ENCODE data around the gene FBXO30.

FBXO30 gene

DNA sequence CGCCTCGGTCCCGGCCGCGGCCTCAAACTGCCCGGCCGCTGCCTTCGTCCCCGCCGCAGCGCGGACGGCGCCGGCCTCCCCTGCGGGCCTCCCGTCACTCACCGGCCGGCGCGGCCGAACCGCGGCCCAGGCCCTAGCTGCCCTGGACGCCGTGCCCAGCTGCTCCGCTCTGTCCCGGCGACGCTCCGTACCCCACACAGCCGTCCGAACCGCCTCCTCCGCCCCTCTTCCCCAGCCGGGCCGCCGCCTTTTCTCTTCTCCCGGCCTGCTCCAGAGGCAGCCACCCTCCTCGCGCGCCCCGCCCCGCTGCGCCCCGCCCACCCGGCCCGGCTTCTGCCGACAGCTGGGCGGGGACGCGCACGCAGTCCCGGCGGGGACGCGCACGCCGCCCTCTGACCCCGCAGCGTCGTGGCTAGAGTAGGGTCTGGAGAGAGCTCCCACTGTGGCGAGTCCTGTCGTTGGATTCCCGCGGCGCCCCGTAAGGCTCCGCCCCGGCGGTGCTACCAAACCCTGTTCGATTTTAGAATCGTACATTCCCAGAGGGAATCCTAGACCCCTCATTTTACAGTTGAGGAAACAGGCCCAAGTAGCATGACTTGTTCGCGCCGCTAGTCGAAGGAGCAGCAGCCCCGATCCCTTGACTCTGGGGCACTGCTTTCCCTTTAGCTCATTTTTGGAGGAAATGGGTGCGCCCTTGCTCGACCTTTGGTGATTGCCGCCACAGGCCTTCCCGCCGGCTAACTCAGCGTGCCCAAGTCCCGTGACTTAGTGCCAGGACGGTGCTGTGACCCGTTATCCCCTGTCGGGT, at the start of gene FBXO30:
Gene FBXO30, minus strand, starts transcription at position 295 of the 808 bp plus-strand sequence. CDS start 8,390 bp downstream, outside the sequence.
- DNase-seq (ENCODE audit: low read depth): no peak

- DNase-seq (ENCODE audit: low read depth): no peak
Observed at GRCh38 chr6:145863988-145864616, 49.5 kb upstream of the FBXO30 start.

- DNase-seq (ENCODE audit: low read depth): no peak
Observed at GRCh38 chr6:145863366-145863765, 48.8 kb upstream of the FBXO30 start.

DNA sequence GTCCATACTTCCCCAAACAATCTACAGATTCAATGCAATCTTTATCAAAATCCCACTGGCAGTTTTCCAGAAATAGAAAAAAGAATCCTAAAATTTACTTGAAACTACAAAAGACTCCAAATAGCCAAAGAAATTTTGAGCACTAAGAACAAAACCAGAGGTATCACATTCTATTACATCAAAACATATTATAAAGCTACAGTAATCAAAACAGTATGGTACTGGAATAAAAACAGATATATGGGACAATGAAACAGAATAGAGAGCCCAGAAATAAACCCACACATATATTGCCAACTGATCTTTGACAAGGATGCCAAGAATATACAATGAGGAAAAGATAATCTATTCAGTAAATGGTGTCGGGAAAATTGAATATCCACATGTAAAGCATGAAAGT, 46.0 kb upstream of the FBXO30 start:
- no peak for DNase-seq (ENCODE audit: low read depth)

DNA sequence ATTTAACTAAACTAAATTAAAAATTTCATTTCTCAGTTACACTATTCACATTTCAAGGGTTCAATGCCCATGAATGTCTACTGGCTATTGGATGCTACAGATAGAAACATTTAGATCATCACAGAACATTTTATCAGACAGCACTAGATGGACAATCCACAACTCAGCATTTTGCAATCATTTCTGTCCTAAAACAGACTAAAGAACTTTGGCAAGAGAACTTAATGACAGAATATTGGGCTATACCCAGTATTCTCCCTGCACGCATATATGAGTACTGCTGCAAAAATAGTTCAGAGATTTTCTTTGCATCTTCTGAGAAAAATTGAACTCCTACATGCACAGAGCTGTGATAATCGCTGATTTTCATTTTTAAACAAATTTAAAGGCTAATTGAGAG, 36.1 kb upstream of the FBXO30 start:
- DNase-seq (ENCODE audit: low read depth): no peak

DNA sequence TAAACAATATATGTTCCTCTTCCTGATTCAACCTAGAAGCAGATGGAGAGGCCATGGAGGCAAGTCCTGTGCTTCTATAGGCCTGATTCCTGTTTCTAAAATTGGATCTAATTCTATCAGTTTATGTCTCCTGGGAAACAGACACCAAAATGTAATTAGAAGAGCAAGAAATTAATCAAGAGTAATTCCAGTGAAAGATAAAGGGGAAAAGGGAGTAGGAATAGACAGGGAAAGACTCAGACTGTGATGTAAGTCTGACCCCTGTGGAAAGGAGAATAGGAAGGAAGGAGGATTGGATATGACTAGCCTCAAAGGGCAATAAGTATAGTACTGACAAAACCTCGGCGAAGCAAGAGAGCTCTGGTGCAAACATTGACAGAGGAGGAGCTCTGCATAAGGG, 33.9 kb upstream of the FBXO30 start:
- no peak for DNase-seq (ENCODE audit: low read depth)

- no peak for DNase-seq (ENCODE audit: low read depth)
Observed at GRCh38 chr6:145845557-145845956, 31.0 kb upstream of the FBXO30 start.

DNA sequence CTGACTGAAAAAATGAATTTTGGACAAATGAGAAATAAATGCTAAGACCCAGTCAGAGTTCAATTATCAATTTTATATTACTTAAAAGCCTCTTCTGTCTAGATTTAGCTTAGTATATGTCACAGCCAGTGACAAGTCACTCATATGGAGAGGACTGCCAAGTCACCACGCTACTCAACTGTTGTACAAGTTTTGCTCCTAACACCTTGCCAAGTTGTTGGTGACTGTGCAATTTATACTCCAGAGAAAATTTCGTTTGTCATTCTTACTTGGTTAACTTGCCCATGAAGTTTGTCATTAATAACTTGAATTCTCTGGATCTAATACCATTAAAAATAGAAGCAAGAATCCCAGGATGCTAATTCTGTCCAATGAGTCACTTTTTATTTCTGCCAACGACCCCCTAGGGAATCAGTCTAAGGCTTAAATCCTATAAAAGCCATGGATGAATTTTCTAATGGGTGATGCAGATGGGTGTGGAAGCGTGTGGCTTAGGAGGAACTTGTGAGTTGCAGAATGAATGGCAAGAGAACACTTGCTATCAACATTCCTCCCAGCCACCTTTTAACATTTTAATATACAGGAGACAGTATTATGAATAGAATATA, 30.4 kb upstream of the FBXO30 start:
- no peak for DNase-seq (ENCODE audit: low read depth)

DNA sequence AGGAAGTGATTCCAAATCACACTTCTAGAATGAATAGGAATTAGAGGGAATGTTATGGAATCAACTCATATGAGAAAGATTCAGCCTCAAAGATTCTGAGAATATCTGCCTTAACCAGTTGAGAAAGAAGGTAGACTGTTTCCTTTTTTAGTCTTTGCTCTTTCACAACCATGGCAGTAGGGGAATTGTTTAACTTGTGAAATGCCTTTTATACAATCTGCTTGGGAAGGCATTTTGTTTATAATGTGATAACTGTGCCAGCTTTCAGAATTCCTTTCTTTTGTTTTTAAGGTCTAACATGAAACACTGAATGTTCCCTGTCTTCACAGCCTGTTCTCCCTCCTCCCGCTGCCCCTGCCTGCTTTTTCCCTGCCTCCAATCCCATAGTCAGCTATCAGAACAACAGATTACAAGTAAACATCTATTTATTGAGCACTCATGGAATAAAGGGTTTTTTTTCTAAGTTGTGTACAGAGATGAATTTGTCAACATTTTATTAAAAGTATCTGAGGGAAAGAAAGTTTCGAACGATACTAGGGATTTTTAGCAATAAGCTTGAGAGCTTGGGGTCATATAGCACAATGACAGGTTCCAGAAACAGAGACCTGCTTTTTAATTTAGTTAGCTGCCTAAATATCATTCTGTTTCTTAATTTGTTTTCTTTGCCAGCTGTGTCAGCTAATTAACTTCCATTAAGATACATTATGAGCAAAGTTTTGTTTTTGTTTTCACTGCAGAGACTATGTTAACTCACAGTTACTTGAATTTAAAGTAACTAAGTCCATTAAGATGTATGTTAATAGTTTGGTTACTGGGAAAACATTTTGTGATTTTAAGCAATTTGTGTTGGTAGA, 28.3 kb upstream of the FBXO30 start:
- no peak for DNase-seq (ENCODE audit: low read depth)

- no peak for DNase-seq (ENCODE audit: low read depth)
Observed at GRCh38 chr6:145841668-145842067, 27.1 kb upstream of the FBXO30 start.

DNA sequence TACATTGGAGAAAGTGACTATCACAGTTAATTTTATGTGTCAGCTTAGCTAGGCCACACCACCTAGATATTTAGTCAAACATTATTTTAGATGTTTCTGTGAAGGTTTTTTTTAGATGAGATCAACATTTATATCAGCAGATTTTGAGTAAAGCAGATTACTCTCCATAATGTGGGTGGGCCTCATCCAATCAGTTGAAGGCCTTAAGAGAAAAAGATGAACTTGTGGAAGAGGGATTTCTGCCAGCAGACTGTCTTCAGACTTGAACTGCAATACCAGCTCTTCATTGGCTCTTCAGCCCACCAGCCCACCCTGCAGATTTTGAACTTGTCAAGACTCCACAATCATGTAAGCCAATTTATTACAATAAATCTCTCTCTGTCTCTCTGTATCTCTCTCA, 25.1 kb upstream of the FBXO30 start:
- DNase-seq (ENCODE audit: low read depth): no peak

GRCh38 chr6:145838305-145838704, 23.7 kb upstream of the FBXO30 start:
- no peak for DNase-seq (ENCODE audit: low read depth)

- no peak for DNase-seq (ENCODE audit: low read depth)
Observed at GRCh38 chr6:145836772-145837171, 22.2 kb upstream of the FBXO30 start.

GRCh38 chr6:145836170-145836569, 21.6 kb upstream of the FBXO30 start:
- no peak for DNase-seq (ENCODE audit: low read depth)

DNA sequence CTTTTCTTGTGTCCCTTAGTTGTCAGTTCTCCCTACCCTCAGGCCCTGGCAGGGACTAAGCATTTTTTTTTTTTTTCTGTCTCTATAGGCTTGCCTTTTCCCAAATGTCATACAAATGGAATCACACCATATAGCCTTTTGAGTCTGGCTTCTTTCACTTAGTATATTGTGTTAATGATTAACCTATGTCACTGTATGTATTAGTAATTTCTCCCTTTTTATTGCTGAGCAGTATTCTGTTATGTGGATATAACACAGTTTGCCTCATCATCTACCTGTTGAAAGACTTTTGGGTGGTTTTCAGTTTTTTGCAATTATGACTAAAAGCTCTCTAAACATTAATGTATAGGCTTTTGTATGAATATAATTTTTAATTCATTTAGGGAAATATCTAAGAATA, 16.0 kb upstream of the FBXO30 start:
- DNase-seq (ENCODE audit: low read depth): no peak

DNA sequence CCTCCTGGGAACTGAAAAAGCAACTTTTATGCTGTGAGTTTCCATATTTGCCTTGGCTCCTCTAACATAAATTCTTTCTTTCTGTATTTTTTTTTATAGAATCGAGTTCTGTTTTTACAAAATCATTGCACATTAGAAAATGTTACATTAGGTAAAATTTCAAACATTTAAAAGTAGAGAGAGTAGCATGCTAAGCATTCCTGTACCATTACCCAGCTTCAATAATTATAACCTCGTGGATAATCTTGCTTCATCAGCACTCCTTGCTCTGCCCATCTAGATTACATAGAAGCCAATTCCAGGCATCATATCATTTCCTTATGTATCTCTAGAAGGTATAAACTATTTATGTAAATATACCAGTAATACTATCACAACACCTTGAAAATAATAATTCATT, 15.4 kb upstream of the FBXO30 start:
- no peak for DNase-seq (ENCODE audit: low read depth)

- no peak for DNase-seq (ENCODE audit: low read depth)
Observed at GRCh38 chr6:145829102-145829501, 14.5 kb upstream of the FBXO30 start.

DNA sequence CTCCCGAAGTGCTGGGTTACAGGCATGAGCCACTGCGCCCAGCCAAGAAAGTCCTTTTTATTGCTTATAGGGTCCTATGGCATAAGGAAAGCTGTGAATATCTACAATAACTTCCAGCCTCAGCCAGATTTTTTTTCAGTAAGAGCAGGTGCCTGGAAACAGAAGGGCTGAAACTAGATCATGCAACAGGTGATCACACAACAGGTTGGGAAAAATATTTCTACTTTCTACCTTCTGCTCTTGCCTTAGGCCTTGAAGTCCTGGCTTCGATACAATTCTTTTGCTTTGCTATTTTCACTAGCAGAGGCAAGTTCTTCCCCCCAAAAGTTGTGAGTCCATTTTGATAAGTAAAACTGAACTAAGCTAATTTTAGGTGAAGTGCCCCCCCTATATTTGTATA, 9.7 kb upstream of the FBXO30 start:
- DNase-seq (ENCODE audit: low read depth): no peak

DNA sequence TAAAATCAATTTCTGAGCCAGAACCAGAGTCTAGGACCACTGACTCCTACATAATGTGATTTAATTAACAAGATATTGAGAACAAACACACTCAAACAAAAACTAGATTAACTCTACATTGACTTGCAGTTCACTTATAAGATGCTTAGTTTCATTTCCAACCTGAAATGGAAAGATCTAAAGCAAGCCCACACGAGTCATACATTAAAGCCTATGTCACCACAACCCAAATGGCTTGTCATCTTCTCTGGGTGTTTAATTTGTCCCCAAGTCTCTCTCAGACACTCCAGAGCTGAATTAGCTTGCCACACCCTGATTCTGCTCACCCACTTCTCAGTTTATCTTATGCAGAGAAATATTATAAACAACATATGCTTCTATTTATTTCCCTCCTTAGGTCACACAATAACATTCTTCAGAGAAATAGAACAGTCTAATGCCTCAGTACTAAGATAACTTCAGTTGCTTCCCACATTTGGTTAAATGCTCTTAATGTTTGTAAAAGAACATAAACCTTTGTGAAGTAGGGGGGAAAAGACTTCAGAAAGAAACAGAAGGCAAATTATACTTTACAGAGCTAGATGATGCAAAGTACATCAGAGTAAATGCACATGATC, 8.8 kb upstream of the FBXO30 start:
- DNase-seq (ENCODE audit: low read depth): no peak

GRCh38 chr6:145822456-145822855, 7.9 kb upstream of the FBXO30 start:
- DNase-seq (ENCODE audit: low read depth): no peak

DNA sequence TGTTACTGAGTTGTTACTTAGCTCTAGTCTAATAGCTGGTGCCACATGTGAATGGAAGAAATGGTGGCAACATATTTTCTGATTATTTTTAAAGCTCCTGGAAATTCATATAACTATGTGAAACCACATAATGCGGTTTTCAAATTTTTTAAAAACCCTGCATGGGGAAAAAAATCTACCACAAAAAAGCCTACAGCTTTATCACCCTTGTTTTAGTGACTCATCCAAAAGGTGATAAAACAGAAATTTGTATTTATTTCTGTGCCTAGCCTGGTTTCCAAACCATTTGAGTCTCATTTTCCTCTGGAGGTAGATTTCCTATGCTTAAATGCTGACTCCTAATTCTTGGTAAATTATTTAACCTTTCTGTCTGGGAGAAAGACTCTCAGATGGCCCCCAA, 5.4 kb upstream of the FBXO30 start:
- no peak for DNase-seq (ENCODE audit: low read depth)

- DNase-seq (ENCODE audit: low read depth): no peak
Observed at GRCh38 chr6:145818796-145819195, 4.2 kb upstream of the FBXO30 start.

Measured in non-pigmented ciliary epithelial cell (primary cell).